Amniotic stem cell (primary cell): ENCODE results near the gene PLXNA2.
A peak's percentile ranks its signal among the peaks of the same experiment; 100 is the strongest.

Experiments used
- DNase-seq: peaks from one replicate; lab custom pipeline; 2025; lab: John Stamatoyannopoulos, UW

Gene PLXNA2

DNA sequence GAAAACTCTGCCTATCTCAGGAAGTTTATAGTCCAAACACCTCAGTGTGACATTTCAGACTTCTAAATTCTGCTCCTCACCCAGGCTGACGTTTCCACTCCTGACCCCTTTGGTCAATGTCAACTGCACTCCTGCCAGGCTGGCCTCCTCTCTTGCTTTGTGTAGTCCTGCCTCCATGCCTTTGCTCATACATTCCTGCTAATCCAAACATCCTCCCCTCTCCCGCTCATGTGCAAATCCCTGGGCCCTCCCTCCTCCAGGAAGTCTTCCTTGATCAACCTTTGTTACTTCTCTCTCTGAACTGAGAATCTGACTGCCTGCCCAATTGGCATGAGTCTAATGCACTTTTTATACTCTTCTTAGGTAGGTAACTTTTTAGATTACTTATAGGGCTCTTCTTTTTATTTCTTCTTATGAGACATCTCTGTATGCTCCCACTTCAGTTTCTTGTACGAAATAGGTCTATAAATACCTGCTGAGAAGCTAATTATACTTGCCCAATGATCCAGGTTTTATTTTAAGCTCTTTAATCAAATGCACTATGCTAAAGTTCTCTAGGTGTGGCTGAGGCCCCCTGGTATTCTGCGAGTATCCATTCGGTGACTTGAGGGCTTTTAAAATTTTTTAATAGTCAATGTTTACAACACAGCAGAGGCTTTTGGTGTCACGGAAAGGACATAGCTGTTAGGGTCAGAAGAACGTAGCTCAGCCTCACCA lies 128.1 kb downstream of the PLXNA2 start:
- DNase-seq = no peak

DNA sequence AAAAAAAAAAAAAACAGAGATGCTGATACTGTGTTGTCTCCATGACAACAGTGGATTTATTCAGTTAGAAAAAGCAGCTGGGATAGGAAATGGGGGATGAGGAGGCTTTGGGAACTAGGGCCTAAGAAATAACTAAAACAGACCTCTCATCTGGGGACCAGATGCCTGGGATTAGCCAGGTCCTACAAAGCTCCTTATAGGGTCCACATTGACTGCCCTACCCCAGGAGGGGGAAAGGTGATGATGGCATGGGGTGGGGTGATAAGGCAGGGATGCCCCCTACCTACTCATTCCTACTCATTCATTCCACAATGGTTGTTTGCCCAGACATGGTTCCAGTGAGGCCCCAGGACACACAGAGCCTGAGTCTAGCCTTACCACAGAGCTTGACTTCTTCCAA lies 131.2 kb downstream of the PLXNA2 start:
- DNase-seq = no peak

DNA sequence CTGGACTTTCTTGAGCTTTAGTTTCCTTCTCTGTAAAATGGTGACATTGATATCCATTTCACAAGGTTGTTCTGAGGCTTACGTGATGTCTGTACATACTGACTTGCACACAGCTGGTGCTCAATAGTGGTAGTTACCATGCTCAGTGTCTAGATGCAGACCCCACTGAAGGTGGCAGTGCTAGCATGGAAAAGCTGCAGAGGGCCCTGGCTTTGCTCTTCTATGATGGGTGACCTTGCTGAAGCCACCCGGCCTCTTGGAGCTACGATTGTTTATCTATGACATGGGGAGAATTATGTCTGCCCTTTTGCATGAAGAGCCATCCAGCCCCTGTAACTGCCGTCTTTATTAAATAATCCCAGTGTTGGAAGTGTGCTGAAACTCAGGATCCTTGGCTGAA lies 131.8 kb downstream of the PLXNA2 start:
- DNase-seq = no peak

DNA sequence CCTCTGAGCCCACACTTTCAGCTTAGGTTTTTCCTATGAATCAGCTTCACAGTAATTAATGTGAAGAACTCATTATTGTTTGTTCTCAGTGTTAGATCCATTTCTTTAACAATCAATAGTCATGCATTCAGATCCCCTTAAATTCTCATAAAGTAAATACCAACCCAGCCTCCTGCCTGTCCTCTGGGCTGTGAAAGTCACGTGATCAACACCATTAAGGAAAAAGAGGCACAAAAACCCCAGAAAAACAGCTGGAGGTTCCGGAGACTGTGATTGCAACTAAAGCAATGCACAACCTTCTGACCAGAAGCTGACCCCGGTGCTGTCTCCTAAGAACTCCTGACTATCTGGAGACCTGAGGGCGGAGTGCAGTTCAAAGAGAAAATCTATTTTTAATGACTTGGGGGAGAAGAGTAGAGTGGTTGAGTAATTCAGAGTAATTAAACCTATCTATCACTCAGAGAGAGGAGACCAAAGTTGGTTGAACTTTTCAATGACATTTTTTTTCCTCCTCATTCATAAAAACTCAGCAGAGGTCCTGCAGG lies 132.5 kb downstream of the PLXNA2 start:
- no peak for DNase-seq

DNA sequence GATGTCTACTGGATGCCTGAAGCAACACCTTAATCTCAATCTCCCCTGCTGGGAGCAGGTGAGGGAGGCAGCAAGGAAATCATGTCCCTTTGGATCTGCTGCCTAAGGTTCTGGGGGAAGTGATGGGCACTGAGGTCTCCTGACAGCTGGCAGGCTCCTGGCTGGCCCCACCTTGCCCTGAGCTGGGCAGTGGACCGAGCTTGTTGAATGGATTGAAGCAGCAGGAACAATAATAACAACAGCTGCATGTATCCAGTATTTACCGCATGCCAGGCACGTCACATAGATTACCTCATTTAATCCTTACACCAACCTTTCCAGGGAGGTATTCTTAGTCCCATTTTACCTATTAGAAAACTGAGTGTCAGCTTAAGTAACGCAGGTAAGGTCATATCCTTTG lies 133.9 kb downstream of the PLXNA2 start:
- no peak for DNase-seq

DNA sequence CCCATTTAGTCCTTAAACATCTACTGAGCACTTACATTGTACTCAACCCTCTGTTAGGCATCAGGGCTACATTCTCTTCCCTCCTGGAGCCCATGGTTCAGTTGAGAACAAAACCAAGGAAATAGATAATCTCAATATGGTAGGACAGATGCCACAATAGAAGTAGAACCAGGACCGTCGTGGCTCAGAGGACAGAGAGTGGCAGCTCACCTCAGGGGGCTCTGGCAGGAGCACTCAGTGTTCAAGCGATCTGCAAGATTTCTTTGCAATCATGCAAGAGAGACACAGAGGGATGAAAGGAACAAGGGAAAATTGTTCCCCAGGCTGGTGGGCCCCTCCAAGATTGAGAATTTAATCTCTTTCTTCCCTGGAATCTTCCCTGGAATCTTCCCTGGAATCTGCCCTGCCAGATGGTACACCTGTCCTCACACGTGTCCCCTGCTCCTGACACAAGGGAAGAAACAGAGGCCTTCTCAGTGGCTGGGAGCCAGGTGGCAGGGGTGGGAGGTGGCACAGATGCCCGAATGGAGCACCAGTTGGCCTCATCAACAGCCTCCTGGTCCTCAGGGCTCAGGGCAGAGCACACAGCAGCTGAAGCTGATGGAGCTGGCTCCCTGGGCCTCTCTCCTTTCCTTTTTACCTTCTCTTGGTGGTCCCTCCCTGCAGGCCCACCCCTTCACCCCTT lies 135.4 kb downstream of the PLXNA2 start:
- no peak for DNase-seq

DNA sequence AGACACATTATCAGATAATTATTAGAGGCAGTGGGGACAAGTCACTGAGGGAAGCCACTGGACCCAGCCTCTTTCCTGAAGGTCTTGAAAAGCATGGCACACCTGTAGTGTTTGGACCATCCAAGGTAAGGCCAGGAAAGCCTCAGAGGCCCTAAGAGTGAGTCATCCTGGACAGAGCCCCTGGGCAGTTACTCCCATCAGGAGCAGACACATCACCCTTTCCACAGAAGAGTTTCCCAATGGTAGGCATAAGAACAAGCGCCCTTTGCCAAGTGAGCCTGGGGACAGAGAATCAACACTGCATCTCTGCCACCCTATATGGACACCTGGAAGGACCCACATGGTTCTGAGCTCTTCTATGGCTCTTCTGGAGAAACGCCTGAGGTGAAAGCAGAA lies 136.0 kb downstream of the PLXNA2 start:
- no peak for DNase-seq

DNA sequence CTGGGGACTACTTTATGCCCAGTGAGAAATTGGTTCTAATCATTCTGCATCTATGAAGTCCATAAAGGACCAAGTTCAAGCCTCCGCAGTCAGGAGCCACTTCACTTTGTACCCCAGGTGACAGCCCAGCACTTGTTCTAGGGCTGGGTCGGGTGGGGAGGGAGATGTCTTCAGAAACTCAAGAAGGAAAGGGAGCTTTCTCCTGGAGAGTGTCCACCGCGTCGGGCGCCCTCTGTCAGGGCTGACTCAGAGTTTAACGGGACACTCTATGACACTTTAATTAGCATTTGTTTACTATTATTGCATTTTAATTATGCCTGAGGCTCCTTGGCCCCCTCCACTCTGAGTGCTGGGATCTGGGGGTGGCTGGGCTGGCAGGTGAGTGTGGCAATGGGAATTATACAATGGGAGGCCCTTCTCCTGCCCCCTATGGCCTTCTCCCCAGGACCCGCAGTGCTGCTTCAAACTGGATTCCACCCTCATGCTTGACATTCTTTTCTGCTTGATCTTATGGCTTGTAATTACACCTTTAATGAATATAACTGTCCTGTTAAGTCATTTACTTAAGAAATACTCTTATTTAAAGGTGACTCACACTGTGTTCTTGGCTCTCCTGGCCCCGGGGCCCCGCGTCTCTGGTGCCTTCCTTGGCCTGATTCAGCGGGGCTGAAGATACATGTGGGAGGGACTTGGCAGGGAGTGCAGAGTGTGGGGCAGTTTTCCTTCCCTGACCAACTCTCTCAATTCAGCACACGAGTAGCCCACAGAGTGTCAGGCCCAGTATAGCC lies 136.6 kb downstream of the PLXNA2 start:
- no peak for DNase-seq

DNA sequence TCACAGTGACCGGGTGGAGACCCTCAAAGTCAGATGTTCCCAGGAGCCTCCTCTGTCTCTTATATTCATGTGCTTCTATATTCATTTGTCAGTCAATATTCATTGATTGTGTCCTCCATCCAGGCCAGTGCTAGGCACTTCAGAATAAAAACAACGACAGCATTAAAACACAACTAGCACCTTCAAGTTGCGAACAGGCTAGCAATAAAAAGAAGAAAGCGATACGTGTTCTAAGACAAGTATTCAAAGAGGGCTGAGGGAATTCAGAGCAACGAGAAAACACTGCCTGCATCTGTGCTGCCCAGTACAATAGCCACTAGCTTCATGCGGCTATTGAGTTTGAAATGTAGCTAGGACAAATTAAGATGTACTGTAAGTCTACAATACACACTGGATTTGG lies 138.0 kb downstream of the PLXNA2 start:
- no peak for DNase-seq

DNA sequence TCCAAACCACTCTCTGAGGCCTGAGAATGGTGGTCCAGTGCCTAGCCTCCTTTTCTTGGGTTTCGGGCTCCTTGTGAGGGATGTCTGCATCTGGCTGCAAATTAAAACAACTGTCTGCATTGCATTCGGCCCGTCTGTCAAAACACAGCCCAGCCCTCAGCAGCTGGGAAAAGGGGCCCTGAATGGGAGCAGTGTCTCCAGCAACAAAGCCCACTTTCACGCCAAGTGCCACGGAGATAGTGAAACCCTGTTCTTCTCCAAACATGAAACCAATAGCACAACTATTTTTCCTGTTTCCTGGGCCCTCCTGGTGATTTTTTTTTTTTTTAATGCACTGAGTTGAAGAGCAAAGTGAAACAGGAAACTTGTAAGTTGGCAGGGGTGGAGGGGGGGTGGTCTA lies 138.4 kb downstream of the PLXNA2 start:
- no peak for DNase-seq

DNA sequence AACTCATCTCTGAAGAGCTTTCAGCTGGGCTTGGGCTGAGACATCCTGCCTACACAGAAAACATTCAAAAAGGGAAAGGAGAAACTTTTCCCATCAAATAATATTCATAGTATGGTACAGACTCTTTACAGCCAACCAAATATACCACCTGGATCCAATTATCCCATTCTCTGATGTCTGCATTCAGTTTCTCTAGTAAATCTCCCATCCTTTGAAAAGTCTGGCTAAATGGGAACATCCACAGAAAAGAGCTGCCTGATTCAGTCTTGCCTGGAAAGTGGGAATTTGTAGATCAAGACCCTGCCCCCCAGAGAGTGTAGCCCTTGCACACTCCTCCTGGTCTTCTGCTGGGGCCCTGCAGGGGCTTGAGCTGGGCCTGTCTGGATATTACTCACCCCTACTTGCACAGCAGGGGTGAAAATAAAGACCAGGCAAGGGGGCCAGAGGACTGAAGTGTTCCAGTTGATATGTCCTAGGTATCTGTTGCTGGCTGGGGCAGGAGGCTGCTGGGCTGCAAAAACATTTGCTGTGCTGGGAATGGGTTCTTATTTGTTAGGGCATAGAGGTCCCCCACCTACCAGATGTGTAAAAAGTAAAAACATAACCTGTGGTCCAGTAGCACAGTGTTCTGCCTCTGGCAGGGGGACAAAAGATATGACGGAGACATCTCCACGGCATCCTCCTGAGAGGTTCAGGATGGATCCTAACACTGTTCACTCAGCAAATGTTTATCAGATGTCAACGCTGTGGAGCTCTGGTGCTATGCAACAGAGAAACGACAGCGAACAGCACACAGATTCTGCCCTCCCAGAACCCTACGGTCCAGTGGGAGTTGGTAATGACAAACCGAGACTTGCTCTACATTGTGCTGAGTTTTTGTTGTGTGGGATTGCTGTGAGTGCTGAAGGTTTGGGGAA lies 140.3 kb downstream of the PLXNA2 start:
- no peak for DNase-seq

DNA sequence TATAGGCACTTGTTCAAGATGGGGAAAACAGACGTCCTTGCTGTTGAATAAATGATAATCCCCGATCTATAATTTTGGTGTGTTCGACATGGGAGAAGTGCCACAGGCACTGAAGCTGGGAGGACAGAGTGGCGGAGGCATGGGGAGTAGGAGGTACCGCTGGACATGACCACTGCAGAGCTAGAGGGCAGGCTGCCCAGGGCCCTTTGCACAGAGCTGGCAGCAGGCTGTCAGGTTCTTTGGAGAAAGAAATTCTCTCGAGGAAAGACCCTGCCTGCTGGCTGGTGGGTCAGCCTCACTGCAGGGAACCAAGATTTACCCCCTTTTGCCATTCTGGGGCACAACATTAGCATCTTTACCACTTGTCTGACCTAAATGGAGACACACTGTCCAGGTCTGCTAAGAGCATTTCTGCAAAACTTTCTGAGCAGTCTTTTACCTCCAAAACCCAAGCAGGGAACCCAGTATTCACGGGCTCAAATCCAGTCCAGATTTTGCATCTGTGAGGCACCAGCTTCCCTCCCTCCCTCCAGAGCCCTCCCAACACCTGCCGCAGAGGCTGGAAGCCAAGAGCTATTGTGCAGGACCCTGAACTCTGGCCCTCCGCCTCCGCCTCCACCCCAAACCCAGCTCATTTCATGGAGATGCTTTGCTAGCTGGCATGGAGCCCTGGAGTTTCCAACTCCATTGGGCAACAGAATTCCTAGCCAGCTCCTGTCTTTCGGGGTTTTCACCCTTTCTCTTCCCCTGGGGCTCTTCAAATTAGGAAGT lies 142.3 kb downstream of the PLXNA2 start:
- DNase-seq = no peak

DNA sequence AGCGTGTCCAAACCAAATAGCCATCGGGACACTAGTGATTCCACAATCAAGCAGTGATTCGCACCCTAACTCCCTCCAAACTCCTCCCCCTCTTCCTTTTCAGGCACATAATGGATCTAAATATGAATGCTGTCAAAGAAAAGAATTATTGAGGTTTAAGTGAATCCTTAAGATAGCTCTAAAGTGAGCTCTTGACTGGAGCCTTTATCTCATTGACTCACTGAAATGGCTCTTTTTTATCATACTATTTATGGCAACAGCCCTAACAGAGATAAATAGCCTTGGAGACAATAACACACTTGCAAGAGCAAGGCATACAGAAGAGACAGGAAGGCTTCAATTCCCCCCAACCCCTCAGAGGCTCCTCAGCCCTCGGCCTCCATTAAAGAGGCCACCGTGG lies 143.3 kb downstream of the PLXNA2 start:
- DNase-seq = no peak

DNA sequence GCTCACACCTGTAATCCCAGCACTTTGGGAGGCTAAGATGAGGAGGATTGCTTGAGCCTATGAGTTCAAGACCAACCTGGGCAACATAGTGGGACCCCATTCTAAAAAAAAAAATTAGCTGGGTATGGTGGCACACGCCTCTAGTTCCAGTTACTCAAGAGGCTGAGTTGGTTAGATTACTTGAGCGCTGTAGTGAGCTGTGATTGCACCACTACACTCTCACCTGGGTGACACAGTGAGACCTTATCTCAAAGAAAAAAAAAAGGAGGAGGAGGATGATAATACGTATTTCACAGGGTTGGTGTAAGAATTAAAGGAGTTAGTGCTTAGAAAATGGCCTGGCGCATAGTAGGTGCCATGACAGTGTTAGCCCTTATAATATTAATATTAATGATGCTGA lies 144.1 kb downstream of the PLXNA2 start:
- DNase-seq = no peak

DNA sequence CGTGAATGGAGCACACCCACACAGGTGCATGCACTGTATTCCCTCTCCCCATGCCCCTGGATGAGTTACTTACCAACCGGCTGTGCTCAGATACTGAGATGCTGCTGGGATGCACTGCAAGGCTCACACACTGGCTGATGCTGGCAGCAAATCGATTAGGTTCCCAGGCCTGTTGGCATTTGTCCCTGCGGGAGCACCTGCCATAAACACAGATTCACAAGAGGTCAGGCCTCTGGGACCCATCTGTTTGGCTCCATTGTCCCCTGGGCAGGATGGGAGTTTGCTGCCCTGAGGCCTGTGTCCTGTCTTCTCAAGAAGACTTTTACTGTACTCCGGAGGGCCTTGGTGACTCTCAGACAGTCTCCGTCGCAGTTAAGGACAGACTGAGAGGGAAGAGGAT lies 145.4 kb downstream of the PLXNA2 start:
- no peak for DNase-seq

DNA sequence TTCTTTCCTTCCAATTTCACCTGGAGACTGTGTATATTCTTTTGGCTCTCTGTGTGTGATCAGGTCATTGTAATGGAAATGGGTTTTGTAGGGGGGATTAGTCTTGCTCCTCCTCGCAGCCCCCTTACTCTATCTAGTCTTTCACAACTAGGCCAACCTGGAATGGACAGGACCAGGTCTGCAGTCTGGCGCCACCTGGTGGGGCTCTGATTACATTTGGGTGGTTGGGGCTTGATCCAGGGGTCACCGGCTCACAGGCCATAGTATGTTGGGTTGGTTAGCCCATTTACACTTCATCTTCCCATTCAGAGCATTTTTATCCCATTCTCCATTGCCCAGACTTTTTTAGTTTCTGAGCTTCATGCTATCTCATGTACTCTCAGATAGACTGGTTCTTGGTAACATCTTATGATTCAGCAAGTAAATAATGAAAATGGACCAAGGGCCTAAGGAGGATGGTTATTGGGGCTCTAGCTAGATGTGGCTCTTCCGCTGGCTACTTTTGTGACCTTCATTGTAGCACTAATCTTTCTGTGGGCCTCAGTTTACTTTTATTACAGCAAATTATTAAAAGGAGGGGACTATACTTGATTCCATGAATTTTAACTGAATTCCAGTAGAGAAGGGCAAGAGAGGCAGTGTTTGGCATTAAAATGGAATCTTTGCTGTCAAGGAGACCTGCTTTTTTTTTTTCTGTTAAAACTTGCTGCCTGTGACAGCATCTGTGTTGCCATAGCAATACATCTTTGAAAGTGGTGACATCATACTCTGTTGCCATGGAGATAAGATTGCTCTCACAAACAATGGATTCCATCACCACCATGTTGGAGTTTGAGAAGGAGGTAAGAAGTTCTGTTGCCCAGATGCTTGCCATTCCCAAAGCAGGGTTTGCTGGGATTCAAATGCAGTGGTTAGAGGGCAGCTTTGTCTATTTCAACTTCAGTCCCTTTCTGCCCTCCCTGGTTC lies 150.1 kb downstream of the PLXNA2 start:
- DNase-seq = no peak

DNA sequence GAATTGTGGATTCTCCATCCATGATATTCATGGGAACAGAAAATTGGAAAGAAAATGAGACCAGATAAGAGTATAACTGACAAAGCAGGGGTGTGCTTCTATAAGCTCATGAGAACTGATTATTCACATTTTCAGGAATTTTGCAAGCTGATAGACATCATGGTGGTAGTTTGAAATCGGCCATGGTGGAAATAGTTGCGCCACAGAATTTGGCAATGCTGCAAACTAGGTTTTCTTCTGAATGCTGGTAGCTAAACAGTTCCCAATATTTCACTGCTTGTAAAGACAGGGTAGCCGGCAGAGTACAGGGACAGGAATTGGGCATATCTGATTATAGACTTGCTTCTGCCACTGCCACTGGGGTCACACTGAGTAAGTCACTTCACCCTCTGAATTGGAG lies 151.1 kb downstream of the PLXNA2 start:
- DNase-seq = no peak

DNA sequence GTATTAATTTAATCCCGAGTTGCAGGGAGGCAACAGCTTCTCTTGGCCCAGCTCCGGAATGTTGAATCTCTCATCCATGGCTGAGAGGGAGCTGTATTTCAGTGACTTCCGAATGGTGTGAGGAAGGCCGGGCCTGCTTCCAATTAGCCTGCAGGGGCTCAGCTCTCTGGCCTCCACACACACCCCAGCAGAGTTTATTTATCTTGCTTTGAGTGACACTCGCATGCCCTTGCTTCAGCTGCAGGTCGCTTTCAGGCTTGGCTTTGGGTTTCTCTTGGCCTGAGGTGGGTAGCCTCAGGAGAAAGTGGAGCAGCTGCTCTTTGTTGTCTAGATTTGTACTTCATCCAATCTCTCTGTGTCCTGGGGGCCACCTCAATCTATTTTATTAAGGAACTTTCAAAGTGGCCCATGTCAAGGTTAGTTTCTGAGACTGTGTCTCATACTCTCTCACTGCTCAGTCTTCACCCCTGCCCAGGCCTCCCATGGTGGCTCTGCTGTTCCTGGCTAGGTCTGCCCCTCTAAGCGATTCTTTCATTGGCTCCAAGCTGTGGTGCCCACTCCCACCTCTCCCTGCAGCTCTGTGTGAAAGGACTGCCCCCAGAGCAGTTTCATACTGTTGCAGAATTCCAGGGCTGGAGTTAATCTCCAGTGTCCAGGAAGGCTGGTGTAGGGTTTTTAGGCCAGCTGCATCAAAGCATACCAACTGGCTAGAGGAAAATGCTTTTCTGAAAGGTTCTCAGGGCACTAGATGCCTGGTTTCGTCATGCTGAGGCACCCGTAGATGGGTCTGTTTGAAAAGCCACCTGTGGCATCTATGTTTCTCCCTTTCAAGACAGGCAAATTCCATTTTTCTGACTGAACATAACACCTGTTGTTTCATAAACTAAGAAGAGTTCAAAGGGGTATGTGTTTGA lies 153.5 kb downstream of the PLXNA2 start:
- peak; percentile 30 for DNase-seq
